GM19452 (cell line): ENCODE measurements around the gene PLXDC2.

Experiments used
- ATAC-seq: cut with Tn5 transposase; IDR thresholded peaks from one replicate; pipeline ENCODE4 v1.9.1; 2021; ENCODE audit not compliant: unreplicated experiment

Gene PLXDC2

DNA sequence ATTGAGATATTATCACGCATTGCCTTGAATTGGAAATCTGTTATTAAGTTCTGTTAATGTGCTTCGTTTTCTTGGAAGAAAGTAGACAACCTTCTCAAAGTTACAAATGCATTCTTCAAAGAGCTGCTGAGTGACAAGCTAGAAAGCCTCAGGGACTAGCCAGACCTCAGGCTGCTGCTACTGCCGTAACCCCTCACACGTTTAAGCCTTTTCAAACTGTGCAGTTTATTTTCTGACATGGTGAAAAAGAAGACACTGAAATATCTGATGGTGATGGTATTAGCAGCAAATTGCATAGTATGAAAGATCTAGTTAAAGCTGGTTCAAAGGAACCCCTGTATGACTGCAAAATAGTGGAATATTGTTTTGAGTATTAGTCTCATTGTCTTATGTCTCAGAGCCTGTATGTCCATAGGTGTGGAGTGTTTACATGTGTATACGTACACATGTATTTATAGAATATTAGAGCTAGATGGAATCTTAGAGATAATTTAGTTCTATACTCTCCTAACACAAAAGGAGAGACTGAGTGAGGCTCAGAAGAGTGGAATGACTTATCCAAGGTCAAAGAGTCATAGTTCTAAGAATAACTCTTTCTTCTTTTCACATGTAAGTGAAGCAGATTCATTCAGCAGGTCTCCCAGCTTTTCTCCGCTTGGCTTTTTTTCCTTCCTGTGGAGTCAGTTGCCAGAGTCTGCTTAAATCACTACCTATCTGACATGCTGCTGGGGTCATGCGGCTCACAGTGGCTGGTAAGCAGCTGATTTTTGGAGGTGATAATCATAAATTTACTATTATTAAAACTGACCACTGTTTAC, 431.9 kb downstream of the PLXDC2 start:
- ATAC-seq, result no peak

DNA sequence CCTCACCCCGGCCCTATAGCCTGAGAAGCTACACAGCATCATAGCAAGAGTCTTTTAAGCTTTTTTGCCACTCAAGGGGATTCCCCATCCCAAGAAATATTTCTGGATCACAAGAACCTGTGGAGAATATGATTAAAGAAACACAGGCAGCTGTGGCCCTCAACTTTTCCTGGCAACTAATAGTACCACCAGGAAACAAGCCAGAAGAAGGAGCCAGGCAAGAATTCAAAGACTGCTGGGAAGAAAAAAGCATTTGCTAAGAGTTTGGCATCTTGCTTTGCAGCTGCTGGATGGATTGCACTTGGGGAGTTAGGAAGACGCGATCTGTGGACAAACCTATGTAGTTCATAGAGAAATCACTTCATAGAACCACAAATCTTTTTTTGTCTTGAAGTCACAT, 437.8 kb downstream of the PLXDC2 start:
- ATAC-seq, result no peak

DNA sequence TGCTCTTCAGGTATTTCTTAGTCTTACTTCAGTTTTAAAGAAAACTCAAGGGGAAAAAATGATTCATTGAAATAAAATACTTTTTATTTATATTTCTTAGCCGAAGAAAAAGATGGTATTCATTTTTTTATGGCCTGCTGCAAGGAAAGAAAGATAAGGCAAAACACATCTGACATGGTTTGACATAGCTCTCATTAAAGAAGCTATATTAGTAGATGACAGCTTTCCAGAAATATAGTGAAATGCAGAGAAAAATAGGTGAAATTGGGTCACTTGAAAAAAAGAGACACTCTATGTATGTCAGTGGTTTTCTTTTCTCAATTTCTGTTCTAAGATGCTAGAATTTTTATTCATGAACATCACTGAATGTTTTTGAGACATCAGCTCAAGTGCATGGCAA, 438.3 kb downstream of the PLXDC2 start:
- ATAC-seq, result no peak

DNA sequence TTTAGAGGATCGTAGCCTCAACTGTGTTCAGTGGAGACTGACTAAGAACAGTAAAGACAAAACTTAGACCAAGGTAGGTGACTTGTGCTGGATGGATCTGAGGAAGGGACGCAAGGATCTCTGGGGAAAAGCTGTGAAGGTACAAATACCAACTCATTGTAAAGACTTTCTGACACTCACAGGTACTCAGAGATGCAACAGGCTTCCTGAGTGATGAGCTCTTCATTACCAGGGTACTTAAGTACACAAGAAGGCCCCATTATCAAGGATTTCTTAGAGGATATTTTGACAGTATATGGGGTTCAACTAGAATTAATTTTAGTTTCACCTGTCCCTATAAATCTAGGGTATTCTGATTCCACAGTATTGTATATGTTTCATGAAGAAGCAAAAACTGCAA, 440.7 kb downstream of the PLXDC2 start:
- no peak for ATAC-seq

DNA sequence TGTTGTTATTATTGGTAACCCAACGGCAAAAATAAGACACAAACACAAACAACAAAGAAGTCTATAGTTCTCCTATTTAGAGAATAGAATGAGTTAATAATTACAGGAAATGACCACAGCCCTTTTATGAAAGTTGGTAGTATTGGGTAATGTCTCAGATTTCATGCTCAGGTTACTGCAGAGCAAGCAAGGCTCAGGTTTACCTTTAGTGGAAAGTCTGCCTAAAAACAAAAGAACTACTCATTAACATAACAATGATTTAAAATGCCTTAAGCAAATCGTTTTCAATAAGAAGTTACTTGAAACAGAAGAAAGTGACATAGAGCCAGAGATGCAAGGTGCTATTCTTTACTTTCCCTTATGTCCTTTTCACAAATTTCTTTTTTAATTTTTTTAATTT, 441.2 kb downstream of the PLXDC2 start:
- ATAC-seq, result no peak

DNA sequence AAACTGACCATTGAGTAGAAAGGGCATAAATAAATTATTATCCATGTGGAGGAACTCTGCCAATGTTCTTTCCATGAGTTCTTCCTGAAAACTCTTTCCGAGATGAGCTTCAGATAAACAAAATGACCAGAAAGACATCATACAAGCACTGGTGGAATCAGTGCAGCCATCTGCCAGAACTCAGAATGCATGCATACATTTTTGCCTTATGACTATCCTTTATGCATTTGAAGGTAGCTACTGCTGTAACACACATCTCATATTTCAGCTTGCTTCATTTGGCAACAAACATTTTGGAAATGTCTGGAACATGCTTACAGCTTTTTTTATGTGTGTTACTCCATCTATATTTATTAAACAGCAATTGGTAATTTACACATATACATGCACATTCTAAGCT, 448.9 kb downstream of the PLXDC2 start:
- no peak for ATAC-seq

DNA sequence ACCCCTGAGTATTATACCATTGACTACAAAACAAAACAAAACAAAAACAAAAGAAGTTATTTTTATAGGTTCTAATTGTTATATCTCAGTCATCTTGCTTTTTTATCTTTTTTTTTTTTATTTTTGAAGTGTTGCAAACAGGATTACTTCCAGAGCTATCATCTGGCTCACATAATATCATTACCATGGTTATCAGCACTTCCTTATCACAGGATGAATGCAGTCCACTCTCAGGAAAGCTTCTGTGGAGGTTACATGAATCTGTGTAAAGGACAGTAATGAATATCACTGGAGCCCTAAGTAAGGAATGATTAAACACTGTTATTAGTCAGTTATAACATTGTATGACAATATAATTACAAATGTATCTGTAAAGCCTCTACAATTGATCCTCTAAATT, 451.5 kb downstream of the PLXDC2 start:
- ATAC-seq, result no peak

DNA sequence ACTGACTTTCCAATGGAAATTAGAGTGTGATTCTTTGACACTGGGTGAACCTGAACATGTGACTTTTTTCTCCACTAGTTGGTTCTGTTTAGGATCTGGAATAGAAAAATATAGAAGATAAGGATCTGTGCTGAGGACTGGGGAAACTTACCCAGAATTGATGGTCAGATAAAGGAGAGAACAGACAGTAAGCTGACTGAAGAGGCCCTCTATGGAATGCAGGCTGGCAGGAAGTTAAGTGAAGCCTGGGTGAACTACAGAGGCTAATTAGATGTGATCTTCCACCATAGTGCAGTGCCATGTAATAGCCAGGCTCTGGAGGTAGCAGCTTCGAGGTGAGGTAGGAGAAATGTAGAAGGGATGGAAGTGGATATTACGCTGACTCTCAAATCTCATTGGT, 455.3 kb downstream of the PLXDC2 start:
- no peak for ATAC-seq

DNA sequence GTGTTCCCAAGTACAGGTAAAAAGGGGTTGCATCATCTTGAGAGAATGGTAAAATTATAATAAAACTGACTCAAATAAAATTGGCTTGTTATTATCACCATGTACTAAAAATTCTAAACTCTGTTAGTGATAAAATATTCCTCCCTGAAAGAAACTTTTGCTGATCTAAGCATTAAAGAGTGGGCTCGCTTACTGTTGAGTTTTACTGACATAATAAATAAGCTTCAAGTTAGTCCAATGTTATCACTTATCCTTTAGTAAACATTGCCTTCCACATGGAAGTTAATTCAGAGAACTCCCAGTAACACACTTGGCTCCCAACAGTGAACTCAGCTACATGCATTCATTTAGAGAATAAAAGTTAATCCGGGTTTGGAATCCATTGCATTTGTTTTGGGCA, 456.4 kb downstream of the PLXDC2 start:
- ATAC-seq, result no peak

DNA sequence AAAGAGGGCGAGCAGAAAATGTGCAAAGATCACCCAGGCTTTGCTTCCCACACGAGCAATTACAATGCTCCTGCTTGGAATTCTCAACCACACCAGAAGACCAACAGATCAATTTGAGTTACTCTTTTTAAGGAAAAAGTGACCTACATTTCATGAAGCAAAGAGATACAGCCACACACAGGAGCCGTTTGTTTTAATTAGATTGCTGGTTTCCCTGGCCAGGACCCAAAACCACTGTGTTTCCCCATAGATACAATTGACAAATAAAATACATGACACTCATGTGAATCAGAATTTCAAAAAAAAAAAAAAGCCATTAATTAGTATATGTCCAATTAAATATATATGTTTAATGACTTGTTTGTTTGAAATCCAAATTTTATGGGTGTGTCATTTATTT, 458.3 kb downstream of the PLXDC2 start:
- ATAC-seq, result no peak

DNA sequence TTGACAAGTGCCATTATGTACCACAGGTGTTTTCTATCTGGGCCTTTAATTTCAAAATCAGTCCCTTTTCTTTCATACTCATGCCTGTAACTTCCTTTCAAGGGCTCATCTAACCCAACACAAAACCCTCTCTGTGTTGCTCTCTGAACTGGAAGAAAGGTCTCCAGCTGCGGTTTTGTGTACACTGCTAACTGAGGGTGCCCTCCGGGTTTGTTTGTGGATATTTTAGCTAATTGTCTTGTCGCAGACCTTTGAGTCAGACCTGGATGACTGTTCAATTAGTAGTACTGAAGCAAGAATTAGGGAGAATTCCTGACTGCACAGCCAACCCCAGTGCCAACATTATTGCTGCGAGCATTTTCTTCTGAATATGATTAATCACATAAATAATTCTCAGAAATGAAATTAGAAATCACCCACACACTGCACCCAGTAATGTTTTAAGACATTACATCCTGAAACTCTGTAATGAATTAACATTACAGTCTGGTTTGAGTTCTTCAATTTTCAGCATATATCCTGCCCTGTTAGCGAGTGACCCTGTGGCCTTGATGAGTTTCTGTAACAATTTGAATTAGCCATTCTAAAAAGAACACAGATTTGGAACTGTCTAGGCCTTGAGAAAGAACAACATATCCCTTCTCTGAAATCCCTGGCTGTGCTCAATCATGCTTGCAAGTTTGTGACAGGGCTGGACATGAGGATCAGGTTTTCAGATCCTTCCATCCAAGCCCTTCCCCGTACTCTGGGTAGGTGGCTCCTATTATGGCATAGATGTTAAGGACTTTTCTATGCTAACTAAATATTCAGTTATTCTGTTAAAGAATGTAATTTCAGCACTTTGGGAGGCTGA, 460.1 kb downstream of the PLXDC2 start:
- ATAC-seq, result no peak

DNA sequence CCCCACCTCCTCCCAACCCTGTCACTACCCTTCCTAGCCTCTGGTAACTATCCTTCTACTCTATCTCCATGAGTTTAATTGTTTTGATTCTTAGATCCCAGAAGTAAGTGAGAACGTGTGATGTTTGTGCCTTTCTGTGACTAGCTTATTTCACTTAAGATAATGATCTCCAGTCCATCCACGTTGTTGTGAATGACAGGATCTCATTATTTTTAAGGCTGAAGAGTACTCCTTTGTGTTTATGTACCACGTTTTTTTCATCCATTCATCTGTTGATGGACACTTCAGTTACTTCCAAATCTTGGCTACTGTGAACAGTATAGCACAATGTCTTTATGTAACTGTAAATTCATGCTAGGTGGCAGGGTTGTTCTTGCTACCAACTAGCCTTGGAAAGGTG, 461.6 kb downstream of the PLXDC2 start:
- ATAC-seq, result no peak

DNA sequence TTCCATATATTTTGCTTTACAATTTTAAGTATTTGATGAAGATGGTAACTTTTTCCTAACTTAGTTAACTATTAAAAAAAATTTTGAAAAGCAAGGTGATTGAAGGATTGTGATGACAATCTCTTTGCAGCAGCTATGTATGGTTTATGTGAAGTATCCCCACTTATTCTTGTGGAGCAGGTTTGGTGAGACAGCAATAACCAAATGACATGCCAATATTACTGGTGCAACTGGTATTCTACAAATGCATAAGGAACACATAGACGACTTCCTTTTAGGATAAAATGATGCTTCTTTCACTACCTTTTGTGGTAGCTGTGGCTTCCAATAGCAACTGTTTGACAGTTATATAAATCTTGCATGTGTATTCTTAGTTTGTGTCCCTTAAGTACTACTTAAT, 465.3 kb downstream of the PLXDC2 start:
- no peak for ATAC-seq

DNA sequence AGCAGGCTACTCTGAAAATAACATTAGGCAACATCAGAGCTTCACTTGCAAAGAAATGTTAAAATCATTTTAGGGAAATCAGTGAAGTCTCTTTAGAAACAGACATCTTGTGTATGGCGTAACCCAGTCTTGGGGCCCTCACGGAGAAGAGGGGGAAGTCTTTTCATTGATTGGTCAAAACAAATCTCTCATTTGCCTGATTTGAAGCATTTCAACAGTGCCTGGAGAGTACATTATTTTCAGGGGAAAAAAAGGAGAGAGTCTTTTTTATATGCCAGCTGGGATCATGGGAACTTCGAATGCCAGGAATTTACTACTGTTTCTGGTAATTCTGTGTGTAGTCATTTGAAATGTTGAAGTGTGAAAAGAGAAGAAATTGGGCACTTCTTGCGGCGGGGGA, 471.4 kb downstream of the PLXDC2 start:
- no peak for ATAC-seq

DNA sequence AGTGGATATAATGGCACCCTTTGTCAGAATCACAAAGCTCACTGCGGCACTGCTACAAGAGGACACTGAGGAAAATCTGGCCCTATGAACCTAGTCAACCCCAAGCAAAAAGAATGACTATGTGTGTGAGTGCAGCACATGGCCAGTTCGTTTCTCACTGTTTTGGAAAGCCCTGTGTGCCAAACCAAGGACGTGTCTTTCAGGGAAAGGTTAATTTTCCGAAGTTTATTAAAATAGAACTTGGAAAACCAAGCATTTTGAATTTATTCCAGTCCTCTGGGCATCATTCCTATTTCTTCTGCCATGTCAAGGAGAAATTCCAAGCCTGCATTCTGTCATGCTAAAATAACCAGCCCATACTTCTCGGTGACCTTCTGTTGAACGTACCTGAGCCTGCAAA, 471.8 kb downstream of the PLXDC2 start:
- ATAC-seq, result no peak

DNA sequence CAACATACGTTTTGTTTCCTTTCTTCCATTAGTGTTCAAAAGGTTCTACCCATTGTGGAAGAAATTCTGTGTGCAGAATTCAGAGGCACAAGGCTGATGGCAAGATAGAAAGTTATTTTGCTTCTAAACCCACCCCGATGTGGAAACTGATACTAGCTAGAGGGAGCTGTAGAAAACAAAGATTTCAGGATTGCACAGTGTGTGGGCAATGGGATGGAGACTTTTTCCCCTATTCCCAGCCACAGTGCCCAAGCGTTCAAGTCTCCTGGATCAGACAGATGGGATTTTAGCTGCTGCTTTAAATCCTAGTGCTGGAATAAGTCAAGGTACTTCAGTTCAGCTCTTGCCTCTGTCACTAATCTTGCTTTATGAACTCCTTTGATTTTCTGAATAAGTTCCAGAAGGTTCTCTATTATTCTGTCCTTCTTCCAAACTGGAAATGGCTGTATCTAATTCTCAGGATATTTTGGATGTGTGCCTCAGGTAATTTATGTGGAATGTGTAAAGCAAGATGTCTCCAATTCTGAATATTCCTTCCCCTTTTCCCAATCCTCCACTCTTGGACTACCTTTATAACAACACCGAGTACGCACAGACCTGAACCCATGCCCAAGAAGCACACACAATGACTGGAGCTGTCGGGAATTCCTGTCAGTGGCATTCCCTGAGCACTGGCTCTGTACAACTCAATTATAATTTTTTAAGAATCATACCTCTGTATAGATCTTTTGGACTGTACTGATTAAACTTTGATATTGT, 473.0 kb downstream of the PLXDC2 start:
- no peak for ATAC-seq

DNA sequence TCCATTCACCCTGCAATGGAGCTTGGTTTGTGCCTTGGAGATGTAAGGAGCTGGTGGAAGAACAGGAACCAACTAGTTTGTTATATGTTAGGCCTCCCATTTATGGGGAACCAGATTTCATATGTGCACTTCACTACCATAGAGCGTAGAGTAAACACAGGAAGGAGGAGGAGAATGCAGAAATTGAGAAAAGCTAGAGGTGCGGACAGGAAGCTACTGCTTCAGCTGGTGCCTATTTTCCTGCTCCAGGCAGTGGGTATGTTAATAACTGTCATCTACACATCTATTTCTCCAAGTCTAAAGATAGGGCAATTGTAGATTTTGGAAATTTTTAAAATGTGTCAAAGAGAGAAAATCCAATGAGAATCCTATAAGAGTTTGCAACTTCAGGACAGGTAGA, 482.2 kb downstream of the PLXDC2 start:
- no peak for ATAC-seq

DNA sequence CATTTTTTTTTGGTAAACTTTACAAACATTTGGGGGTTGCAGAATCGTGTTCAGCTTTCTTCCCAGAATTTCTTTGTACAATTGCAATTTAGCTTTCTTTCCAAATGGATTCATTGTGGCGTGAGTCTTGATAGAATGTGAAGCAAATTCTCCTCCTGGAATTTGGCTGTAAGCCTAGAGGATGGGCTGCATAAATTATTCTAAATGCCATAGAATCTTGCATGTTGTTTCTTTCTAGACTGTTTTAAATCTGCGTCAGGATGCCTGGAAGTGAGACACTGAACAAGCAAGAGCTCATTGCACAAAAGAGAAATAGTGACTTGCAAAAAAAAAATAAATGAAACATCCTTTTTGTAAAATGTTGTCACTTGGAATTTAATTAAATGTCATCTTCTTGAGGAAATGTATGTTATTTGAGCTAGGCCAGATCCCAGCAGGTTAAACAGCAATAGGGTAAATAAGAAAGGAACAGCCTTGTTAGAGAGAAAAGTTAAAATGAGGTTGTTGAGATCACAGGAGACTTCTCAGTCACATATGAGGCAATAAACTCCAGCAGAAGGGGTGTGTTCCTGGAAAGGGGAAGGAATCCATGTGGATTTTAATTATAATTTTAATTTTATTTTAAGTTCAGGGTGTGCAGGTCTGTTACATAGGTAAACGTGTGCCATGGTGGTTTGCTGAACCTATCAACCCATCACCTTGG, 483.0 kb downstream of the PLXDC2 start:
- no peak for ATAC-seq

DNA sequence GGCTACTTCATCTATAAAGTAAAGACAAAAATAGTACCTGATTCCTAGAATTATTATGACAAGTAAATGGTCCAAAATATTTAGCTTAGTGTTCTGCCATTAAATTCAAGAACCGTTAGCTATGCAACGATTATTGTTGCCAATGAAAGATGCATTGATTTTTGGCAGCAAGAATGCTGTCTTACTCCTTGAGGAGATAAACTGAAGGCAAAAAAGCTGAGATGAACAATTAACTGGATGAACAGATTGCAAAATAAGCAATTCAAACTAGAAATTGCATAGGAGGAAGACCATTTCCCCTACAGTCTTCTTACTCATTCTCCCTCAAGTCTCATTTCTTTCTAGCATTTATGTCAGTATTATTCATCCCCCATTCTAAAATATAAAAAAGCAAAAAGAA, 484.5 kb downstream of the PLXDC2 start:
- no peak for ATAC-seq

DNA sequence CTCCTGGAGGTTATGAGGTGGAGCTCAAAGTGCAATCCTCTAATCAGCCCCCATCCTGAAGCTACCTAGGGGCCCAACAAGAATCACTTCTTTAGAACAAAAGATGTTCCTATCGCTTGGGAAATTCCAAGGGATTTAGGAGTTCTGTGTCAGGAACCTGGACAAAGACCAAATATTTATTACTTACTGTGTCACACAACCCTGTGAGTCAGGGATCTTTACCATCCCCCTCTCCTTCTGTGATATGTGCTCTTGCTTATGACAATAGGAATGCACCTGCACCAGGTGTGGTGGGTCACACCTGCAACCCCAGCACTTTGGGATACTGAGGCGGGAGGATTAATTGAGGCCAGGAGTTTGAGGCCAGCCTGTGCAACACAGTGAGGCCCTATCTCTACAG, 485.8 kb downstream of the PLXDC2 start:
- no peak for ATAC-seq
